GM19455 (cell line): ENCODE results near the gene OR9A2.
"Not testable (repeated sequence)": the region's sequence is repeated elsewhere in the genome, so short reads cannot be mapped to it uniquely, and the experiment has no call there.

Experiments
- ATAC-seq: cut with Tn5 transposase; IDR thresholded peaks from one replicate; pipeline ENCODE4 v1.9.1; 2021; ENCODE audit not compliant: unreplicated experiment

Gene OR9A2

GRCh38 chr7:143018931-143019330 is 8.0 kb downstream of the OR9A2 start:
- no peak for ATAC-seq

- ATAC-seq, result no peak
These were observed 9.9 kb downstream of the OR9A2 start for GRCh38 chr7:143016996-143017395.

- ATAC-seq, result no peak
These were observed 10.9 kb downstream of the OR9A2 start for GRCh38 chr7:143015926-143016490.

- peak; percentile 81 for ATAC-seq
These were observed 11.8 kb downstream of the OR9A2 start for GRCh38 chr7:143015084-143015483.

- ATAC-seq, result no peak
These were observed 13.0 kb downstream of the OR9A2 start for GRCh38 chr7:143013893-143014292.

- no peak for ATAC-seq
These were observed 13.5 kb downstream of the OR9A2 start for GRCh38 chr7:143013473-143013872.

- ATAC-seq, result no peak
These were observed 14.5 kb downstream of the OR9A2 start for GRCh38 chr7:143012409-143012808.

GRCh38 chr7:143012001-143012400 is 14.9 kb downstream of the OR9A2 start:
- no peak for ATAC-seq

- ATAC-seq, result peak; percentile 91
These were observed 18.7 kb downstream of the OR9A2 start for GRCh38 chr7:143008007-143008901.

- no peak for ATAC-seq
These were observed 21.2 kb downstream of the OR9A2 start for GRCh38 chr7:143005632-143006260.

- ATAC-seq, result peak; percentile 60
These were observed 23.4 kb downstream of the OR9A2 start for GRCh38 chr7:143003393-143004051.

GRCh38 chr7:143002898-143003297 is 24.0 kb downstream of the OR9A2 start:
- ATAC-seq, result no peak

- no peak for ATAC-seq
These were observed 24.8 kb downstream of the OR9A2 start for GRCh38 chr7:143002106-143002505.

- ATAC-seq, result no peak
These were observed 26.3 kb downstream of the OR9A2 start for GRCh38 chr7:143000648-143001047.

GRCh38 chr7:142999793-143000192 is 27.1 kb downstream of the OR9A2 start:
- ATAC-seq, result no peak

- no peak for ATAC-seq
These were observed 28.0 kb downstream of the OR9A2 start for GRCh38 chr7:142998966-142999365.

GRCh38 chr7:142997456-142997989 is 29.4 kb downstream of the OR9A2 start:
- no peak for ATAC-seq

- ATAC-seq, result no peak
These were observed 34.5 kb downstream of the OR9A2 start for GRCh38 chr7:142992427-142992826.

GRCh38 chr7:142984297-142984696 is 42.6 kb downstream of the OR9A2 start:
- ATAC-seq, result no peak

- no peak for ATAC-seq
These were observed 43.1 kb downstream of the OR9A2 start for GRCh38 chr7:142983825-142984224.

GRCh38 chr7:142978402-142978801 is 48.5 kb downstream of the OR9A2 start:
- ATAC-seq, result not testable (repeated sequence)
